HG02642 (cell line): ENCODE data around the gene UBE2V1.
"Not testable (repeated sequence)": the region's sequence is repeated elsewhere in the genome, so short reads cannot be mapped to it uniquely, and the experiment has no call there.

Experiments
- ATAC-seq: cut with Tn5 transposase; IDR thresholded peaks from one replicate; pipeline ENCODE4 v1.9.1; 2021; ENCODE audit warnings: mild to moderate bottlenecking; ENCODE audit not compliant: unreplicated experiment, poor library complexity

The UBE2V1 gene

DNA sequence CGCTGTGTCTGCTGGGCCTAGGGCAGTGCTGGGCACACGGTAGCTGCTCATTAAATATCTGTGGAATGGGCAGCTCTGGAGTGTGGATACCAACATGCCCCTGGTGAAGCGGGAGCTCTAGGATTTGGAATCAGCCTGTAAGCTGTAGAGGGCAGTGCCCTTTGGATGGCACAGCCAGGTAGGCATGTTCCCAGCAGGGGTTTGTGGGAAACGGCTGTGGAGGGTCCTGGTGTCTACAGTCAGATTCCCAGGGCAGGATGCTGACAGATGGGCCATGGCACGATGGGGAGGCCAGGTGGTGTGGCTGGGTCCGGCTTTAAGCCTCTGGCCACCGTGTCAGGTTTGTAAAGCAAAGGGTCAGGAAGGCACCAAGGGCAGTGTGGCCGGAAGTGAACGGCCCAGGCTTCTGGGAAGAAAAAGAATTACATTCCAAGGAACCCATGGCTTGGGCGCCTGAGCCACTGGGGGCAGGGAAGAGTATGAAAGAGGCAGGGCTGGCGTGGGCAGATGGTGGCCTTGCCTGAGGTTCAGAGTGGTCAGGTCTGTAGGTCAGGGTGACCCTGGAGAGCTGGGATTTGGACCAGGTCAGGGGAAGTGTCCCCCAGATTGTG, 44.8 kb downstream of the UBE2V1 start:
- no peak for ATAC-seq

DNA sequence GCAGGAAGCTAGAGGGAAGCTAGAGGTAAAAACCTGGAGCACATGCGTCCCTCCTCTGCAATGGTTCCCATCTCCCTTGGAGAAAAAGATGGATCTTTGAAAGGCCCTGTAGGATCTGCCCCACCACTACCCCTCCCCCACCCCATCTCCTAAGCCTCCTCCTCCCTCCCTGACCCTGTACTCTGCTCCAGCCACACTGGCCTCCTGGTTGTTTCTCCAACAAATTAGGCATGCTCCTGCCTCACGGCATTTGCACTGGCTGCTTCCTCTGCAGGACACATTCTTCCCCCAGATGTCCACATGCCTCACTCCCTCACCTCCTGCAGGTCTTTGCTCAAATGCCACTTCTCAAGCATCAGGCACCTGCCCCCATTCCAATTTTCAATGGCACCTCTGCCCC, 45.5 kb downstream of the UBE2V1 start:
- ATAC-seq, result no peak

DNA sequence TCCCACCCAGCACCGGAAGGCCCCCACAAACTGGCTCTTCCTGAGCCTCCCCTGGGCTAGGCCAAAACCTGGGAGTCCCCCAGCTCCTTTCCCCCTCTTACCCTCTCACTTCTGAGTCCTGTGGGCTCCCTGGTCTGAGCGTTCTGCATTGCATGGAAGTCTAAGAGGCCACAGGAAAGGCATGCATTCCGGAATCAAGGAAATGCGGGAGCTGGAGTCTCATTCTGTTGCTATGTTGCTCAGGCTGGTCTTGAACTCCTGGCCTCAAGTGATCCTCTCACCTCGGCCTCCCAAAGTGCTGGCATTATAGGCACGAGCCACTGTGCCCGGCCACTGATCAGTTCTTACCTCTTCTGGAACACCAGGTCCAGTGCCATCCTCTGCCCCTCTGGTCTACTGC, 45.9 kb downstream of the UBE2V1 start:
- ATAC-seq, result no peak

DNA sequence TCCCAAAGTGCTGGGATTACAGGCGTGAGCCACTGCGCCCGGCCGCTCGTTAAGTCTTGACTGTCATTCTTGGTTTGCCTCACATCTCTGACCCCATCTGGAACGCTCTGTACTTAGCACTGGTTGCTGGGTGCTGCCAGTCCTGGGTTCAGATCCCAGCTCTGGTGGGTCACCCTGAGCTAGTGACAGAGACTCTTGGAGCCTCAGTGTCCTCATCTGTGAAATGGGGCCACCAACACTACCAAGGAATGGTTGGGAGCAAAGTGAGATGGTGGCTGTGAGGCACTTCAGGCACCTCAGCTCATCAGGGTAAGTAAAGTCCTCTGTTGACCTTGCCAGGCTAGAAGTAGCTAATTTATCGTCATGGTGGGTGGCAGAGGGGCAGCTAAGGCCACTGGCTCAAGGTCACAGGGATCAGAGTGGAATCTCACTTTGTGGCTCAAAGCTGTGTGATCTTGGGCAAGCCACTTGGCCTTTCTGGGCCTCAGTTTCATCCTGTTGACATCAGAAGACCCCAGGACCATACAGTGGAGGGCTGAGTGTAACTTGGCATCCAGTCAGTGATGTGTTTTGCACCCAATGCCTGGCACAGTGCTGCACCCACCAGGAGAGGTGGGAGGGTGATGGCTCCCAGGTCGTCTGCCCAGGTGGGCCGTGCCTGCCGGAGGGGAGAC, 46.7 kb downstream of the UBE2V1 start:
- ATAC-seq, result no peak

DNA sequence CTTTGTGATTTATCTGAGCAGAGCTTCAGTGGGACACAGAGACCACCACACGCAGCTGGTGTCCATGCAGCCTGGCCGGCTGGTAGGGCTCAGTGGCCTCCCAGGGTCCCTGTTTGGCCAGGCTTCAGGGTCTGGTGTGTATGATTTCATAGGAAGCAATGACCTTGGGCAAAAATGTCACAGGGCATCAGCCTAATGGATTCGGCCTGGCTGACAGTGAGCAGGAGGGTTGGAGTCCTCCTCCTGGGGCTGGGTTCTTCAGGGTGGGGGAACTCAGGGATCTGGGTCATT, 47.7 kb downstream of the UBE2V1 start:
- ATAC-seq, result no peak

DNA sequence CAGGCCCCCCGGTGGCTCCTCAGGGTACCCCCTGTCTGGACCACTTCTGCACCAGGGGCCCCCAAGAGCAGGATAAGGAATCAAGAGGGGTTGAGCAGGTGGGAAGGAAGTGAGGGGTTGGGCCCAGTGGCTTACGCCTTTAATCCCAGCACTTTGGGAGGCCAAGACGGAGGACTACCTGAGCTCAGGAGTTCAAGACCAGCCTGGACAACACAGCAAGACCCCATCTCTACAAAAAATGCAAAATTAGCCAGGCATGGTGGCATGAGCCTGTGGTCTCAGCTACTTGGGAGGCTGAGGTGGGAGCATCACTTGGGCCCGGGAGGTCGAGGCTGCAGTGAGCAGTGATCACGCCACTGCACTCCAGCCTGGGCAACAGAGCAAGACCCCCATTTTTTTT, 49.2 kb downstream of the UBE2V1 start:
- not testable (repeated sequence) for ATAC-seq

DNA sequence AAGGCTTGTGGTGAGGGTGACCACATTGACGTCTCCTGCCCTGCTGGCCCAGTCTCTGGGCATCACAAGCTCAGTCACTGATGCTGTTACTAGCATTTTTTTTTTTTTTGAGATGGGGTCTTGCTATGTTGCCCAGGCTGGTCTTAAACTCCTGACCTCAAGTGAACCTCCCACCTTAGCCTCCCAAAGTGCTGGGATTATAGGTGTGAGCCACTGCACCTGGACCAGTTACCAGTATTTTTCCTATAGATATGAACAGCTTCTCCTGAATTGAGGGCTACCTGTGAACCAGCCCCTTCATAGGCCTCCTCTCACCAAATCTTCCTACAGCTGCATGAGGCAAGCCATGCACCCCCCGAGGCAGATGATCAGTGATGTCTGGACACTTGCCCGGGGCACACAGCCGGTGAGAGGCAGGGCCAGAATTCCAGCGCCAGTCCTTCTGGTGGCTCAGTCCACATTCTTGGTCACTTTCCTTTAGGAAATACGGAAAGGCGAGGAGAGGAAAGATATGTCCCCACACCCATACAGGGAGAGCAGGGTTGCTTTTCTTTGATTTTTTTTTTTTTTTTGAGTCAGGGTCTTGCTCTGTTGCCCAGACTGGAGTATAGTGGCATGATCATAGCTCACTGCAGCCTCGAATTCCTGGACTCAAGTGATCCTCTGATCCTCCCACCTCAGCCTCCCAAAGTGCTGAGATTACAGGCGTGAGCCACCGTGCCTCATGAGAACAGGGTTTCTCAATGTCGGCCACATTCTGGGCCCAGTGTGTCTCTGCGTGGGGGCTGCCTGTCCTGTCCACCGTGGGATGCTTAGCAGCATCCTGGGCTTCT, 50.7 kb downstream of the UBE2V1 start:
- ATAC-seq, result no peak

DNA sequence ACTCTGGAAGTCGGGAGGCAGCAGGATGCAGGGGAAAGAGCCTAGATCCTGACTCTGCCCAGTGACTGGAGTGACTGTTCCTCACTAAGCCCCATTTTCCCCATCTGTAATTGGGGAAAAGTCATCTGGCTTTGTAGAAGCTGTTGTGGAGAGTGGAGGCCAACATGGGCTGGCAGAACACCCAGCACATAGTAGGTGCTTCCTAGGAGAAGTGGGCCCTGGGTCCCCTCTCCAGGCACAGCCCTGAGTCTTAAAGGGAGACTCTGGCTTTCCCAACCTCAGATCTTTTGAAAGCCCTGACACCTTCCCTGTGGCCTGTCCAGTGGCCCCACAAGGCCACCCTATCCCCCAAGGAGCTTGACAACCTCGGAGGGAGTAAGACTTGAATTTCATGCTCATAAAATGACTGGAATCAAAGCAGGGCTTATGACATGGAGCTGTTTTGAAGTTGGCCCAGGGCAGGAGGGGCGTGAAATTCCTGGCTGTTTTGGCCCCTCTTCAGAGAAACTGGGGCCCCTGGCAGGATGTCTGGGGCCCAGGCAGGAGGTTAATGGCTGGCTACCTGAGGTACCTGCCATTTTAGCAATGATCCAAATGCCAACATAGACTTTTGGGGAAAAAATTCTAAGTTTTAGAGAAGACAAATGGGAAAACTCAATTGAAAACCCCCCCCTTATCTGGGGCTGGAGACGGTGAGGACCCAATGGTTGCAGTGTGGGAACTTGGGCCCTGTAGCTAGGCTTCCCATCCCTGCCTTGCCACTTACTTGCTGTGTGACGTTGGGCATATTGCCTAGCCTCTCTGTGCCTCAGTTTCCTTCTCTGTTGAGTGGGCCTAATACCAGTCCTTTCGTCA, 51.6 kb downstream of the UBE2V1 start:
- ATAC-seq, result no peak

DNA sequence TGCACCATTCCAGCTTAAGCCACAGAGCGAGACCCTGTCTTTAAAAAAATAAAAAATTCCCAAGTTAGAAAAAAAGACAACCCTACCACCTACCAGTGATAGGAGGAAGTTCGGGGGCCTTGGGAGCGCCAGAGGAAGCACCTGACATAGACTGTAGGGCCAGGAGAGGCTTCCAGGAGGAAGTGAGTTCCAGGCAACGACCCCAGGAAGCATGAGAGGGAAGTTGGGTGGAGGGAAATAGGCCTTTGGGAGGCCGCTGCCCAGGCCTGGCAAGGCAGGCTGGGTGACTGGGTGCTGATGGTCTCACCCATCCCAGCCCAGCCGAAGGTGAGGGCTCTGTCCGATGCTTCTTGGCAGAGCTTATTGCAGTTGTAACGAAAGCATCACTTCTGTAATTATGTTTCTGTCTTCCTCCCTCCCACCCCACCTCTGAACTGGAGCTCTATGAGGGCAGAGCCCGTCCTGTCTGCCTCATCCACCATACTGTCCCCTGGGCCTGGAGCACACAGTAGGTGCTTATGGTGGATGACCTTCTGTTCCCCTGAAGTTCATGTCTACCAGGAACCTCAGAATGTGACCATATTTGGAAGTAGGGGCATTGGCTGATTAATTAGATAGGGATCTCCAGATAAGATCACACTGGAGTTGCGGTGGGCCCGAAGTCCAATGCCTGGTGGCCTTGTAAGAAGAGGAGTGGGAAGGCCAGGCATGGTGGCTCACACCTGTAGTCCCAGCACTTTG, 54.1 kb downstream of the UBE2V1 start:
- no peak for ATAC-seq

DNA sequence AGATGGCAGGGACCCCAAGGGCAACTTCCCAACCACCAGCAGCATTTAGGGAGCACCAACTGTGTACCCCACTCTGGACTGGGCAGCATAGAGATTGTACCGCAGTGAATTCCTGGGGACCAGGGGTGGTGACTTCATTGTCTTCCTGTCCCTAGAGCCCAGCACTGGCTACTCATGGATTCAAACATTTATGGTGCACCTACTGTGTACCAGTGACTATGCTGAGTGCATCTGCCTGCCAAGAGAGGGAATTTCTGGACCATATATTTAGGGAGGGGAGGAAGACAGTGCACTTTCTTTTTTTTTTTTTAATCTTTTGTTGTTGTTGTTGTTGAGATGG, 55.3 kb downstream of the UBE2V1 start:
- ATAC-seq, result no peak

DNA sequence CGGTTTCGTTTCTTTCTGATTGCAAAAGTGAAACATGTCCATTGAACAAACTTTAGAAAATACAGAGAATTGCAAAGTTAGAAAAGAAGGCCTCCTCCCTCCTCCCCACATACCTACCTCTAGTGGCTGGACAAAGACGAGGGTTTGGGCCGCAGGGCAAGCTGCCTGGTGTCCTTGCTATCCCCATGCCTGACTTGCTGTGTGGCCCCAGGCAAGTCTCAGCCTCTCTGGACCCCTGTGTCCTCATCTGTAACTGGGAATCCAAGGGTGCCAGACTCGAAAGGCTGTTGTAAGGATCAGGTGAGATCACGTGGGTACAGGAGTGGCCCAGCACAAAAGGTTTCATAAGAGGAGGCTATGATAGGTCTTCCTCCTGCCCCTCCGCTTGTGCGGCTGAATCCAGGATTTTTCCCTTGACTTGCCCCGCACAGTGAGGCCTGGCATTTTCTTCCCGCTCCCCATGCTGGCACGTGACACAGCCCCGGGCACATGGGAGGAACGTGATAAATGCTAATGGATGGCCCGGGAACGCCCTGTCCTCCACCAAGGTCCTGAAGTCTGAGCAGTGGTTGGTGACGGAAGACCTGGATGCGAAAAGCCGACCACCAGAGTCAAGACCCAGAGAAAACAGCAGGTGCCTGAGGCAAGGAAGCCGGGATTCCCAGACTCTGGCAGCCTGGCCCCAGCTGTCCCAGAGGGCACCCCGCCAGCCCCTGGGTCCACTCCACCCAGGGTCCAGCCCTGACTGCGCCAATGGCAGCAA, 55.8 kb downstream of the UBE2V1 start:
- ATAC-seq, result no peak

DNA sequence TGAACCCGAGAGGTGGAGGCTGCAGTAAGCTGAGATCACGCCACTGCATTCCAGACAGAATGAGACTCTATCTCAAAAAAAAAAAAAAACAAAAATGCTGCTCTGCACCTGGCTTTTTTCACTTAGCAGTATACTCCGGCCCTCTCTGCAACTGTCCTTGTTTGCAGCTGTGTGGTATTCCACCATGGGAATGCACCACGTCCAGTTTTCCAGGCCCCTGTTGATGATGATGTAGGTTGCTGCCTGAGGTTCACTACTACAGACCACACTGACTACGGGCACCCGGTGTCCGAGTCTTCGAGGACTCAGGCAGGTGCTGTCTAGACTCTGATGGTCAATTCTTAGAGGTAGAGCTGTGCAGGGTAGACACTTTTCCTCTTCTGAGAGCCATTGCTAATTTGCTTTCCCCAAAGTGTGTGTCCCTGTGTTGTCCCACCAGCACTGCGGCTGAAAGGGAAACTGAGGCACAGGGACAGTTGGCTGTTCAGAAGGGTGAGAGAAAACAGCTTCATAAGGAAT, 56.5 kb downstream of the UBE2V1 start:
- ATAC-seq, result no peak

DNA sequence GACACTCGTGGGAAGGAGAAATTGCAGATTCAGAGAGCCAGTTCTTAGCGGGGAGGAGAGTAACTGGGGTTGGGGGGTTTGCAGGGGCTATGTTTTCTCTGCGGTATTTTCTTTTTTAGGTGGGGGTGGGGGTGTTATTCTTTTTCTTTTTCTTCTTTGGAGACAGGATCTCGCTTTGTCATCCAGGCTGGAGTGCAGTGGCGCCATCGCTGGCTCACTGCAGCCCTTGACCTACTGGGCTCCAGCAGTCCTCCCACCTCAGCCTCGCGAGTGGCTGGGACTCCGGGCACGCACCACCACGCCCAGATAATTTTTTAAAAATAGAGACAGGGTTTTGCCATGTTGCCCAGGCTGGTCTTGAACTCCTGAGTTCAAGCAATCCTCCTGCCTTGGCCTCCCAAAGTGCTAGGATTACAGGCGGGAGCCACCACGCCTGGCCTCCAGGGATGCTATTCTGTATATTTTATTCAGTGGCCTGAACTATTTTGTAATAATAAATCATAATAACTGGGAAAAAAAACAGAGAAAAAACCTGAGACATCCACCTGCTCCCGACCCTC, 57.3 kb downstream of the UBE2V1 start:
- no peak for ATAC-seq

DNA sequence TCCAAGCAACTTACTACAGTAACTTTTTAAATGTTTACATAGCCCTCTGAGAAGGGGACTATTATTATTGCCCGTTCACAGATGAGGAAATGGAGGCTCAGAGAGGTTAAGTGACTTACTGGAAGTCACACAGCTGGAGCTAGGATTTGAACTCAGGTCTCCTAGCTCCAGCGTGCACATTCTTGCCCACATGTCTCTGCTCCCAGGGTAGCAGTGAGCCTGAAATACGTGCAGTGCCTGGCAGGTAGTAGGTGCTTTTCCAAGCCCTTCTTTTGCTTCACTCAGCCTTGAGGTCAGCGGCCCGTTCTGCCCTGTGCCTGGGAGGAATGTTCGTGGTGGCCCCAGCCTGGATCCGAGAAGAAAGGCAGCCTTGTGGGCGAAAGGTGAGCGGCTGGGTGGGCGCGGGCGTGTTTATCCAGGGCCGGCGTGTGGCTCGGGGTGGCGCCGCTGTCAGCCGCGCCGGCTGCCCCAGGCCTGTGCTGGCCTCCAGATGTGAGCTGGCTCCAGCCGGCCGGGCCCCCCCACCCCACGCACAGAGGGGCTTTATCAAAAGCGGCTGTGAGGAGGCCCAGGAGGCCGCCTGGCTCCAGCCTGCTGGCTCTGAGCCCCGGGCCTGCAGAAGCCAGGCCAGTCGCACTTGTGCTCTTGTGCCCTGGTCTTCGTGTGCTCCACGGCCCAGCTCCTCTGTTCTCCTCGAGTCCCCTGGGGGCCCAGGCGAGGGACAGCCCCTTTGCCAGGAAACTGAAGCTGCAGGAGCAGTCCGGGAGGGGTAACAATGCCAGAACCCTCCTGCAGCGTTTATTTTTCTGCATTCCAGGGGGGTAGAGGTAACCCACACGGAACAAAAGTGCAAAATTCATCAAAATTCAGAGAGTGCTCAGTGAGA, 58.1 kb downstream of the UBE2V1 start:
- ATAC-seq, result no peak

DNA sequence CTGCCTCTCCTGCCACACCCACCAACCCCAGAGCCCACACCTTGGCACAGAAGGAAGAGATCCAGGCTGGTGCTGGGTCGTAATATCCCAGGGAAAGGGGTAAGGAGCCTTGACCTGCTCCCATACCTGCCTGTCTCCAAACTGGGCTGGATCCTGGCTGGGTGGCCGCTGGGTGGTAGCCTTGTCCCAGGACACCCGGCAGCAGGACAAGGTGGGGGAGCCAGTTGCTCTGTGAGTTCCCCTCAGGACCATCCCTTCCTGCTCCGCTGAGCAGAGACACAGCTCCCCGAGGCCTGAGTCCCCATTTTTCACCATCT, 58.8 kb downstream of the UBE2V1 start:
- ATAC-seq, result no peak

DNA sequence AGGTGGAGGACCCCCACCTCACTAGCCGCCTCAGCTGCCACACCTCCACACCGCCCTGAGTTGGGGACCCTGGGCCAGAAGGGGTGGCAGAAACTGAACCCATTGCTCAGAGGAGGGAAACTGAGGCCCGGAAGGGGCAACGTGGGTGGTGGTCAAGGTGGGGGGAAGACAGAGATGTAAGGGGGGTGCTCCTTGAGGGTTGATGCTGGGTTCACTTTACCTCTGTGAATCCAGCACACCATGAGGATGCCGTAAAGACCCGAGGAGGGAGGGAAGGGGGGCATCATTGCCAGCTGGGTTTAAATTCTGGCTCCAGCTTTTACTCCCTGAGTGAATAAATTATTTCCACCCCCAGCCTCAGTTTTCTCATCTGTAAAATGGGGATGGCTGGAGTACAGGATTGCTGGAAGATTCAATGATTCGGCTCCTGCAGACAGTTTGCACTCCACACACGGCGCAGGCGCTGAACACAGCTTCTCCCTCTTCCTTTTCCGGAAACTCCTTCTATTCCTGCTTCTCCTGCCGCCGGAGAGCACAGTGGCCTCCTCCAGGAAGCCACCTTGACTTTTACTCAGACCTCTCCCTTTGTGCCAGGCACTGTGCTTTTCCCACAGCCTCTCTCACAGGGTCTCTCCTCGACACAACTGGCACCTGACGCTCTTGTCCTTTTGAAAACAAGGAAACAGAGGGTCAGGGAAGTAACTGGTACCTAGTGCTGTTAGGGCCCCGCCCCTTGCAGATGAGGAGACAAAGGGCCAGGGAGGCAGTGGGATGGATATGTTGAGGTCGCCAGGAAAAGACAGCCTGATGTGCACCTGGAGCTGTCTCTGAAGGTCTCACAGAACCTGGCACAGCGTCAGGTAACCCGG, 59.4 kb downstream of the UBE2V1 start:
- no peak for ATAC-seq
